Naive B cell (primary cell): ENCODE measurements around the gene ORMDL3. TPM values are rescaled to one million over a fixed set of nuclear protein-coding genes. Genes with fewer than 3 reads are reported as not detected.
A peak's percentile ranks its signal among the peaks of the same experiment; 100 is the strongest.

ENCODE experiments used
- ATAC-seq, 2 donors: fragments of 150-1000 bp; cut with Tn5 transposase; 2 replicates each; pipeline ENCODE4 v1.10.0; 2021; ENCODE audit warnings: low read depth in 2 of 2, mild to moderate bottlenecking in 2 of 2, moderate library complexity in 2 of 2
- DNase-seq: peaks from one replicate; pipeline ENCODE4 v3.0.0; 2022
- H3K27ac Mint-ChIP-seq, 6 donors: one replicate each; pipeline ENCODE4 v1.8.0; 2020 to 2022; ENCODE audit warnings: mild to moderate bottlenecking in 6 of 6, mixed read lengths in 6 of 6, moderate library complexity in 5 of 6, inconsistent platforms in 2 of 6
- H3K27me3 Mint-ChIP-seq, 3 donors: one replicate each; pipeline ENCODE4 v1.8.0; 2021 to 2022; ENCODE audit warnings: mixed read lengths in 3 of 3, mild to moderate bottlenecking in 1 of 3
- H3K36me3 Mint-ChIP-seq, 2 donors: one replicate each; pipeline ENCODE4 v1.8.0; 2020 to 2022; ENCODE audit warnings: mixed read lengths in 2 of 2, inconsistent platforms in 1 of 2, mild to moderate bottlenecking in 1 of 2
- H3K4me1 Mint-ChIP-seq, 3 donors: one replicate each; pipeline ENCODE4 v1.8.0; 2020 to 2022; ENCODE audit warnings: mixed read lengths in 3 of 3, inconsistent platforms in 1 of 3, mild to moderate bottlenecking in 1 of 3, moderate library complexity in 1 of 3
- H3K4me3 Mint-ChIP-seq, 8 donors: one replicate each; pipeline ENCODE4 v1.8.0; 2020 to 2022; ENCODE audit warnings: mild to moderate bottlenecking in 8 of 8, mixed read lengths in 8 of 8, moderate library complexity in 8 of 8, inconsistent platforms in 2 of 8
- H3K9me3 Mint-ChIP-seq, 7 donors: one replicate each; pipeline ENCODE4 v1.8.0; 2020 to 2022; ENCODE audit warnings: mixed read lengths in 7 of 7, mild to moderate bottlenecking in 5 of 7, inconsistent platforms in 2 of 7, moderate library complexity in 1 of 7
- polyA plus RNA-seq, 6 donors: library from polyadenylated mRNA; unstranded; fragments of 300-500 nt; fragmentation: Illumina TruSeq; gene quantifications; one replicate each; pipeline ENCODE4 v1.2.3, GENCODE V29; 2021; ENCODE audit warnings: low read depth in 6 of 6

ORMDL3 gene
- polyA plus RNA-seq, 6 donors from 2014 or later, result 71.8 to 181 (median 95.9) TPM

DNA sequence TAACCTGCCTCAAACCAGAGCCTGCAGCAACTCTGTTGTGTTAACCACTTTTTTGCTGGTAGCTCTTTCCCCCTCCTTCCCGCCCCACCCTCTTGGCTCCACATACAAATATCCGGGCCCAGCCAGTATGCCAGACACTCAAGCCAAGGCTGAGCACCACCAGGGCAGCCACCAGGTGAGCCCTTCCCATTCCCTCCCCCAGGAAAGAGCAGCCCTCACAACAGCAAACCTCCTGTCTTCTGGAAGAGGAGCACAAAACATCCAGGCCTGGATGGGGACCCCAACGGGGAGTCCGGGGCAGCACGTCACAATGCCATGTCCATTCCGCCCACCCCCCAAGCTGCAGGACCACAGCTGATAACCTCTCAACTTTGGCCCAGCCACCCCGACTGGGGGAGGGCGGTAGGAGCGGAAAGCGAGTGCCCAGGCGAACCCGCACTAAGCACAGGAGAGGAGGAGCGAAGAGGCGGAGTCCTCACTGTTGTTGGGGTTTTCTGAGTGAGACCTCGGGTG lies 757 bp downstream of the ORMDL3 start:
- H3K27ac Mint-ChIP-seq, result peak overlapping the region; percentile 37 to 92 (median 80)
- peaks cover 0 to 7% of the 10 kb centered on the region in 2 donors for H3K36me3 Mint-ChIP-seq
- no peaks in the 10 kb centered on the region for H3K27me3 Mint-ChIP-seq
- ATAC-seq, result peak; percentile 36 to 38
- no peaks in the 10 kb centered on the region for H3K9me3 Mint-ChIP-seq
- peaks cover 26 to 56% (median 53%) of the 10 kb centered on the region in 3 donors for H3K4me1 Mint-ChIP-seq
- H3K4me3 Mint-ChIP-seq, result peak overlapping the region; percentile 85 to 100 (median 94)
- no peak for DNase-seq

DNA sequence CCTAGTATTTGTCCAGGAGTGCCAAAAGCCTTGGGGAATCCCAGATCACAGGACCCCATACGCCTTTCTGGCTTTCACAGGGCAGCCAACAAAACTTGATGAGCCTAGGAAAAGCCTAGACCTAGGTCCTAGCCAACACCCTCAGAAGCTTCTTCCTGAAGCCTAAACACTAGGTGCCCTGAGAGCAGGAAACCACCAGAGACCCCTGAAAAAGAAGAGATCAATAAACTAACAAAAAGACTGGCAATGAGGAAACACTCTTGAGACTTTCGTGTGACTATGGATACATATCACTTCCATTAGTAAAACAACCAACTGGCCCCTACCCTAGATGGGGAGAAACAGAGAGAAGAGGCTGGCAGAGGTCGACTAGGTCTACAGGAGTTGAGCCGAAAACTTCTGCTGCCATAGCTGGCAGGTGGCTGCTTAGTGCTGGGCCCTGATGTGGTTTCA lies 1.2 kb downstream of the ORMDL3 start:
- no peak for ATAC-seq
- H3K4me1 Mint-ChIP-seq, result peaks cover 31 to 61% (median 58%) of the 10 kb centered on the region in 3 donors
- H3K27me3 Mint-ChIP-seq, result no peaks in the 10 kb centered on the region
- no peaks in the 10 kb centered on the region for H3K9me3 Mint-ChIP-seq
- peak overlapping the region; percentile 85 to 100 (median 94) for H3K4me3 Mint-ChIP-seq
- DNase-seq, result no peak
- H3K36me3 Mint-ChIP-seq, result peaks cover 0 to 7% of the 10 kb centered on the region in 2 donors
- peak overlapping the region; percentile 37 to 92 (median 80) for H3K27ac Mint-ChIP-seq

DNA sequence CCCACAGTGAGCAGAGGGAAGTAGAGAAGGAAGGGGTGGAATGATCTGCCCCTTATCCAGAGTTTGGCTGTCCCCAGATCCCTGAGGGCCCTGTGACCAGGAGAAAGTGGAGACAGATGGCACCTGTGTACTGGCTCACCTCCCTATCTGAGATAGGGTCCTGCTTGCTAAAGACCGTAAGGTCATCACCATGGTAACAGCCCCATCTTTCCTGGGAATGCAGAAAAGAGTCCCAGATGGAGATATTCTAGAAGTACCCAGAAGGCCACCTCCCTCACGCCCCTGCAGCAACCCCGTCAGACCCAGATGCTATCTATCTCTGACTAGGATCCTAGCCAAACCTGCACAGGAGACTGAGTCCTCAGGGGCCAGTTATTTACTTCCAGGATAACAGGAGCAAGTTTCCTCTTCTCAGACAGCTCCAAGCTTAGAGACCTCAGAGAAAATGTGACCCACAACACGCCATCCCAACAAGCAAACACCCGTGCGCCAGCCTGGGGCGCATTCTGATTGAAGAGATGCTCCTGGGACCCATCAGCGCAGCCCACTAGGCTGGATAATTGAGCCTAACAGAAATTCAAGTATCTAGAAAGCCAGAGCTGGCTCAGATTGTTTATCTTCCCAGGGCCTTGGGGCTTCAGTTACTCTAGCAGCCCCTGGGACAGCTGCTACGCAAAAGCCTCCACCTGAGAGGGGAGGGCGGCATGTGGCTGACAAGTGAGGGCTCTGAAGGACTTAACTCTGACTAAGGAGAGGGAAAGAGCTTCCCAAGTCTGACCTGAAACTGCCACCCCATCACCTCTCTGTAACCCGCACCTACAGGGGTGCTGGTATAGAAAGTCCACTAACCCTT lies 1.9 kb downstream of the ORMDL3 start:
- Mint-ChIP-seq H3K36me3 (peaks cover 0 to 7% of the 10 kb centered on the region in 2 donors), H3K27ac (peak overlapping the region in 4 of 6 donors; percentile 65 to 92 (median 84)), H3K27me3 (no peaks in the 10 kb centered on the region), H3K9me3 (no peaks in the 10 kb centered on the region), H3K4me1 (peaks cover 35 to 67% (median 65%) of the 10 kb centered on the region in 3 donors), H3K4me3 (peak overlapping the region; percentile 85 to 100 (median 94))
- ATAC-seq (no peak), DNase-seq (no peak)

DNA sequence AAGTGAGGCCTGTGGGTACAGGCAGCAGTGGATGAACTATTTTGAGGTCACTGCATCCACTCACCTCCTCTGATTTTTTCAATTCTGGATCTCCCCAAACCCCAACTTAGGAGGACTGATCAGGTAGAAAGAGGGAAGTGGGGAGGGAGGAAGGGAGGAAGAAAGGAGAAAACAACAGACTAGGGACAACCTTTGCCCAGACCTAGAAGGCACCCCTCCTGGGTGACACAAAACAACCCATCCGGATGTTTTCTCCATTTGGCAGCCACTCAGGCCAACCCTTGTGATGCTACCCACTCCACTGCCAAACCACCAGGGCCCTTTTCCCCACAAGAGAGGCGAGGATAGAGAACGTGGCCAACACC lies 2.7 kb downstream of the ORMDL3 start:
- ATAC-seq (no peak), DNase-seq (no peak)
- Mint-ChIP-seq H3K27ac (peak overlapping the region in 4 of 6 donors; percentile 69 to 92 (median 71)), H3K36me3 (peaks cover 0 to 7% of the 10 kb centered on the region in 2 donors), H3K4me1 (peaks cover 40 to 74% (median 69%) of the 10 kb centered on the region in 3 donors), H3K4me3 (peak overlapping the region in 6 of 8 donors; percentile 19 to 94 (median 82)), H3K27me3 (no peaks in the 10 kb centered on the region), H3K9me3 (no peaks in the 10 kb centered on the region)

DNA sequence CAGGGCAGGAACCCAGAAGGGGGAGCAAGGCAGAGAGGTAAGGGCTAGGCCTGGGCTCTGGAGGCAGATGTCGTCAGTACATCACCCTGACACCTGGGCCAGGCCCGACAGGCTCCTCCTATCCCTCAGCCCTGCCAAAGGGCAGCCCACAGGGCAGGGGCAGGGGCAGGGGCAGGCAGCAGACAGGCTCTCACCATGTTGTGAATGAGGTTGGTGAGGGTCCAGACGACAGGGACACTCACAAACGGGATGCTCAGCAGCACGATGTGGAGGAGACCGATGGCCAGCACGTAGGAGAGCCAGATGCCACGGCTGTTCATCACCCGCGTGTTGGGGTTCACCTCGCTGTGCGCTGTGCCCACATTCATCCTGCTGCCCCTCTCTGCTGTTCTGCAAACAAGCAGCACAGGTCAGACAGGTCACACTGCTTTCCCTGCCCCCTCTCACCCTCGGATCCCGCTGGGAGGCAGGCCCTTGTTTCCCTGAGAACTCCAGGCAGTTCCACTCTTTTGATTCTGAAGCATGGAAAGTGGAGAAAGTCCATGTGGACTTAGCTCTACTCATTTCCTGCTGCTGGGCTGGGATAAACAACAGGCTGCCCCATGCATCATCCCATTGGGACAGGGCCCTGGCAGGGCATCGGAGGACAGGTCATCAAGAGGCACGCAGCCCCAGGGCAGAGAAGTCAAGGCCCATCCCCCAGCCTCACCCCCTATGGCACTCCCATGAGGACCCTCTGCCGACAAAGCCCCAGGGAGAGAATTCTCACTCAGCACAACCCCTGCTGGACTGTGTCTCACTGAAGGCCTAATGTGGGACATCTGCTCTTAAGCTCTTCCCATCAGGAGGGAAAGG lies 3.3 kb downstream of the ORMDL3 start:
- Mint-ChIP-seq H3K4me1 (peaks cover 44 to 78% (median 69%) of the 10 kb centered on the region in 3 donors), H3K4me3 (peak overlapping the region in 5 of 8 donors; percentile 19 to 90 (median 80)), H3K9me3 (no peaks in the 10 kb centered on the region), H3K36me3 (peaks cover 0 to 7% of the 10 kb centered on the region in 2 donors), H3K27ac (peak overlapping the region in 4 of 6 donors; percentile 69 to 92 (median 71)), H3K27me3 (no peaks in the 10 kb centered on the region)
- DNase-seq, result no peak
- ATAC-seq, result no peak

DNA sequence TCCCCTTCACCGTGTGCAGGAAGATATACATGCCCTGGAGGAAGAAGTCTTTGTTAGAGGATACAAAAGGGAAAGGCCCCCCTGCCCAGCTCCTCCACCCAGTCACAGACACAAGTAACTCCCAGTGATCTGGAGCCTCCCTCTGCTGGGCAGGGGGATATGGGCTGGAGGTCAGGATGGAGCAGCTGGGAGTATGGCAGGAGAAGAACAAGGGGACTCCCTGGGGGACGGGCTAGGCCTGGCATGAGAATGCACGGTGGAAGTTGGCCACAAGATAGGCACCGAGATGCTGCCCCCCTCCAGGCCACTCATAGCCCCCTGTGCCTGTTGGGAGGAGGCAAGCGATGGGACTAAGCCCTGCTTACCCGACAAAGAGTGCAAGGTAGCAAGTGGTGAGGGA lies 4.2 kb downstream of the ORMDL3 start:
- Mint-ChIP-seq H3K36me3 (peaks cover 0 to 11% of the 10 kb centered on the region in 2 donors), H3K4me3 (peak overlapping the region in 1 of 8 donors; percentile 54), H3K27me3 (no peaks in the 10 kb centered on the region), H3K27ac (peak overlapping the region in 3 of 6 donors; percentile 37 to 49 (median 41)), H3K9me3 (no peaks in the 10 kb centered on the region), H3K4me1 (peaks cover 46 to 82% (median 74%) of the 10 kb centered on the region in 3 donors)
- DNase-seq (no peak), ATAC-seq (no peak)

DNA sequence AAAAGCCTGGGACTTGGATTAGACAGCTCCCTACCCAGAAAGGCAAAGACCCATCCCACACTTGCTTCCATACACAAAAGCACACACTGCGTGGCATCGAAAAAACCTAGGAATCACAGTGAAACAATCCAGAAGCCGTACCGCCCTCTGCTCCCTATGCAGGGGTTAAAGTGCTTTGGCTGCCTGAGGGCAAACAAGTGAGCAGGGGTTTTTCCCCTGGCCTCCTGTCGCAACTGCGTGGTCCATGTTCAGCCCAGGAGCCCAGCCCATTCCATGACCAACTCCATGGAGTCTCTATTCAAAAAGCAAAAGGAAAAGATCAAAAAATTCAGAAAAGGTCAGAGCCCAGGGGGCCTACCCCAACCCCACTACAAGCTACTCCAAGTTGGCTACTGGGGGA lies 5.4 kb downstream of the ORMDL3 start:
- H3K36me3 Mint-ChIP-seq, result peaks cover 3 to 19% of the 10 kb centered on the region in 2 donors

DNA sequence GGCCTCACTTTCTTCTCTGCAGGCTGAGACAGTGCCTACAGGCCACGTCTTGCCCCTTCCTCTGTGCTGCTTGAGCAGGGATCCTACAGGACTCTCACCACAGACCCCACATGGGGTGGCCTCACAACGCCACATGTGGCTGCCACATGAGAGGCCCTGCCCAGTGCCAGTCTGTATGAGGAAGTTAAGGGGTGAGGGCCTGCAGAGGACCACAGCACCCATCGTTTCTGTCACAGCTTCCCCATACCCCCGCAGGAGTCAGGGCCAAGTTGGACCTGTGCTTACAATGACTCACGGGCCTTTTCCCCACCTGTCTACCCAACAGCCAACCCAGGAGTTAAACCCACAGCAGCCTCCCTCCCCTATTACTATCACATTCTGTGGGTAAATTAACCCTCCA lies 6.1 kb downstream of the ORMDL3 start:
- Mint-ChIP-seq H3K36me3 (peaks cover 9 to 22% of the 10 kb centered on the region in 2 donors), H3K27ac (peak overlapping the region in 5 of 6 donors; percentile 54 to 76 (median 69))
- DNase-seq, result no peak

More for the DNA sequence above, 5.4 kb downstream of the ORMDL3 start:
- DNase-seq (no peak), ATAC-seq (no peak)
- Mint-ChIP-seq H3K27ac (peak overlapping the region in 4 of 6 donors; percentile 56 to 94 (median 72)), H3K9me3 (no peaks in the 10 kb centered on the region), H3K4me3 (peak overlapping the region in 1 of 8 donors; percentile 43), H3K4me1 (peaks cover 42 to 84% (median 67%) of the 10 kb centered on the region in 3 donors), H3K27me3 (no peaks in the 10 kb centered on the region)

DNA sequence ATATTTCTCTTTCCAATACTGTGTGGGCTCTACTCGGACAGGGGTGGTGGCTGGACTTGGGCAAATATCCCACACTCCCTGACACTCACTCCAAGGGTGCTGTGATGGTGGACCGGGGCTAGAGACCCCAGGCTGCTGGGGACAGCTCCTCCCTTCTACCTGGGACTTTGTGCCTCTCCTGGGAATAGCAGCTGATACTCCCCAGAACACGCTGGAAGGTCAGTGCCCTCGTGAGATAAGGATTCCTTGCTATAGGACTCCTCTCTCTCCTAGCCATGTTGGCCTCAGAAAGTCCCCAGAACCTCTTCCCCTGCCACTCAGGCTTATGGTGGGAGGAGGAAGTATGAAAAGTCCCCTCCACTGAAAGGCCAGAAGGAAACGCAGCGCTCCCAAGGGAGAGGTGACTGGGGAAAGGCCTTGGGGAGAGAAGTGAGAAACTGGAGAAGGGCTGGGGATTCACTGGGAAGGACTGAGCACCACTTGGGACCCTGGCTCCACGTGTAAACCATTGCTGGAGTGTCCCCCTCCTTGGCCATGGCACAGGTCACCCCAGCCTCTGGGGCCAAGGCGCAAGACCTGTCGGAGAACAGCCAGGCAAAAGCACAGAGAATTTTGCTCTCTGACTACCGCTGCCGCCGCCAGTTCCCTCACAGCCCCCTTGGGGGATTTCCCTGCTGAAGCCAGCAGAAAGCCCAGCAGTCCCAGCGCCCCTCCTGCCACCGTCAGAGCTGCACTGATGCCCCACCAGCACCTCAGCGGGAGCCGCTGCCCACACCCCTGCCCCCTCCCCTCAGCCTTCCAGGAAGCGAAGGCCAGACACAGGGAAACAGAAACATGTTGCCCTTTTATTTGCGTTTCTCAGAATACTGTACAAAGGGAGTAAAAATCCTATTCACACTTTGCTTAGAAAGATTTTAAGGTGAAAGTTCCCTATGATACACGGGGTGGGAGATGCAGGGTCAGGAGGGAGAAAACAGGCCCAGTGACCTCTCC lies 6.9 kb downstream of the ORMDL3 start:
- peak overlapping the region in 3 of 8 donors; percentile 1 to 34 (median 30) for H3K4me3 Mint-ChIP-seq
- H3K36me3 Mint-ChIP-seq, result peaks cover 13 to 22% of the 10 kb centered on the region in 2 donors
- H3K9me3 Mint-ChIP-seq, result no peaks in the 10 kb centered on the region
- peaks cover 39 to 71% (median 58%) of the 10 kb centered on the region in 3 donors for H3K4me1 Mint-ChIP-seq
- H3K27me3 Mint-ChIP-seq, result no peaks in the 10 kb centered on the region
- no peak for DNase-seq
- ATAC-seq, result peak; percentile 75 to 76
- peak overlapping the region in 5 of 6 donors; percentile 54 to 91 (median 75) for H3K27ac Mint-ChIP-seq

More for the DNA sequence above, 6.1 kb downstream of the ORMDL3 start:
- ATAC-seq, result peak; percentile 20 to 57
- no peaks in the 10 kb centered on the region for H3K9me3 Mint-ChIP-seq
- no peaks in the 10 kb centered on the region for H3K27me3 Mint-ChIP-seq
- H3K4me3 Mint-ChIP-seq, result peak overlapping the region in 4 of 8 donors; percentile 30 to 79 (median 38)
- H3K4me1 Mint-ChIP-seq, result peaks cover 43 to 79% (median 65%) of the 10 kb centered on the region in 3 donors

DNA sequence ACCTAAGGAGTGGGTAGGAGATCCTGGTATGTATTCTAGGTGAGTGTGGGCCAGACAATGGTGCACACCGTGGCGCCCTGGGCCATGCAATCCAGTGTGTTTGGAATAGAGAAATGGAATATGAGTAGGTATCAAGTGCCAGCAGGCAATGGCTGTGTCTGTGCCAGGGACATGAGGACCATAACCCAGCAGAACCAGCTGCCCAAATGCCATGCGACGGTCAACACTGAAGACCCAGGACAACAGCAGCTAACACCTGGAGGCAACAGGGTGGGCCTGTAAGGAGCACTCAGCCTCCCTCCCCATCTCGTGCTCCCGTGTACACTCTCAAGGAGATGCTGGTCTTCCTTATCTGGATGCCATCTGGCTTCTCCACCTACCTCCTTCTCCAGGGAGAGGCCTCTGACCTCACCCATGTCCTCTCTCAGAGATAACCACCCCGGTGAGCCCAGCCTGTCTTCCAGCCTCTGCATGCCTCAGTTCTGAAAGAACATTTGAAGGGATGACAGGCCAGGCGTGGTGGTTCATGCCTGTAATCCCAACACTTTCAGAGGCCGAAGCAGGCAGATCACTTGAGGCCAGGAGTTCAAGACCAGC lies 8.2 kb downstream of the ORMDL3 start:
- Mint-ChIP-seq H3K27ac (peak overlapping the region in 1 of 6 donors; percentile 53), H3K4me1 (peaks cover 28 to 57% (median 45%) of the 10 kb centered on the region in 3 donors), H3K4me3 (peak overlapping the region in 1 of 8 donors; percentile 51), H3K27me3 (no peaks in the 10 kb centered on the region), H3K36me3 (peaks cover 13 to 22% of the 10 kb centered on the region in 2 donors), H3K9me3 (no peaks in the 10 kb centered on the region)
- no peak for DNase-seq
- no peak for ATAC-seq

DNA sequence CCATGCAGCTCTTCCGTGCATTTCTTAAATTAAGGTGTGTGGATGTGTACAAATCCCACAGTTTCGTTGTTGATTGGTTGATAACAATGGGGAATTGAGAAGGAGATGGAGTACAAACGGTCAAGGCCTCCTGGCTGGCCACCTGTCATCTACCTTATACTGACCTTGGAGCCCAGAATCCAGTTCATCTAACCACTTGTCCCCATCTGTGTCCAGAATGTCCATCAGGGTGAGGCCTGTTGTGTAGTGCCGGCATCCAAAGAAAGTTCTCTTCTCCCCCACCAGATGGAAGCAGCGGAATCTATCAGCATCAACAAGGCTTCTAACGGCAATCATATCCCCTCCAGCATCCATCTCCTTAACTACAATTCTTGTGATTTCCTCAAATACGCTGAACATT lies 10.5 kb downstream of the ORMDL3 start:
- Mint-ChIP-seq H3K9me3 (no peaks in the 10 kb centered on the region), H3K4me3 (no peak overlapping the region), H3K27me3 (no peaks in the 10 kb centered on the region), H3K36me3 (peaks cover 15 to 23% of the 10 kb centered on the region in 2 donors), H3K27ac (peak overlapping the region in 2 of 6 donors; percentile 20 to 42), H3K4me1 (peaks cover 26 to 45% (median 27%) of the 10 kb centered on the region in 3 donors)
- ATAC-seq (no peak), DNase-seq (no peak)
